Peyer's patch (tissue), 4 donors: ENCODE measurements around the gene ADAM12.

Experiments used
- CTCF ChIP-seq, 6 experiments: fragments of 450-650 bp in 4 of 6; fragments of 200-600 bp in 2 of 6; sonication (generic) in 1 of 6; IDR thresholded peaks; one replicate each; pipeline ENCODE4 v1.5.1; 2017 to 2019; ENCODE audit warnings: antibody characterized with exemption in 6 of 6, mild to moderate bottlenecking in 3 of 6, moderate library complexity in 1 of 6
- POLR2A ChIP-seq, 2 donors: fragments of 450-650 bp; IDR thresholded peaks; one replicate each; pipeline ENCODE4 v1.5.1; 2017; ENCODE audit warnings: antibody characterized with exemption in 2 of 2, mild to moderate bottlenecking in 2 of 2, moderate library complexity in 2 of 2

- TF ChIP-seq CTCF (IDR thresholded peaks at IDR 0.05) (no peak), POLR2A (IDR thresholded peaks at IDR 0.05) (no peak)
These were observed 3.8 kb upstream of the ADAM12 start for GRCh38 chr10:126392068-126392467.
